GM21390 (cell line): ENCODE data around the gene ARPC1A.
"Not testable (repeated sequence)": the region's sequence is repeated elsewhere in the genome, so short reads cannot be mapped to it uniquely, and the experiment has no call there.

Experiments
- ATAC-seq: cut with Tn5 transposase; IDR thresholded peaks from one replicate; pipeline ENCODE4 v1.9.1; 2021; ENCODE audit not compliant: unreplicated experiment

ARPC1A gene

GRCh38 chr7:99406557-99406956, 80.9 kb downstream of the ARPC1A start:
- no peak for ATAC-seq

- no peak for ATAC-seq
These were observed 82.2 kb downstream of the ARPC1A start for GRCh38 chr7:99407872-99408378.

GRCh38 chr7:99408379-99409191, 82.9 kb downstream of the ARPC1A start, which contains the start of the genes BUD31 and PDAP1:
Gene BUD31 (plus strand): TSS chr7:99408969. CDS start chr7:99411093, 2,124 bp downstream.
Gene PDAP1 (minus strand): TSS chr7:99408597. CDS start chr7:99408548, 49 bp downstream.
- peak; percentile 74 for ATAC-seq

- peak; percentile 16 for ATAC-seq
These were observed 83.5 kb downstream of the ARPC1A start for GRCh38 chr7:99409192-99409572.

GRCh38 chr7:99409806-99410205, 84.1 kb downstream of the ARPC1A start:
- no peak for ATAC-seq

GRCh38 chr7:99410635-99411034, 84.9 kb downstream of the ARPC1A start:
- no peak for ATAC-seq

- ATAC-seq, result not testable (repeated sequence)
These were observed 89.9 kb downstream of the ARPC1A start for GRCh38 chr7:99415513-99416127.
